Caco-2 (cell line): ENCODE measurements around the gene SMIM3. TPM values are rescaled to one million over a fixed set of nuclear protein-coding genes. Genes with fewer than 3 reads are reported as not detected.
"Not testable (repeated sequence)": the region's sequence is repeated elsewhere in the genome, so short reads cannot be mapped to it uniquely, and the experiment has no call there.

Experiments
- BruUV-seq: library from RNA; stranded (reverse); fragments of 400-500 nt; replicated peaks from 2 replicates; lab custom pipeline; 2021; lab: Mats Ljungman, UMichigan
- CTCF ChIA-PET: fragments of 300-600 bp; sonication (Branson Sonifier 250); formaldehyde crosslinking; loops from one replicate; lab custom pipeline; 2022; ENCODE audit warnings: antibody characterized with exemption; lab: Charles Lee
- POLR2A ChIA-PET: fragments of 300-600 bp; sonication (Branson Sonifier 250); formaldehyde crosslinking; loops from one replicate; lab custom pipeline; 2022; ENCODE audit warnings: antibody characterized with exemption; lab: Charles Lee
- DNase-seq, 2 experiments: peaks; one replicate each; pipeline versions ENCODE4 v3.0.0 to v3.0.0-alpha.2; 2020 to 2022
- H3K27me3 ChIP-seq: replicated peaks from 2 replicates; pipeline ENCODE4 v1.6.0; 2011; ENCODE audit warnings: low read length; ENCODE audit not compliant: control insufficient read depth, insufficient read depth
- H3K36me3 ChIP-seq: 2 replicates; pipeline ENCODE4 v1.5.1; 2011; ENCODE audit warnings: low read length; ENCODE audit not compliant: control insufficient read depth, insufficient read depth
- H3K4me1 ChIP-seq: fragments of 250-450 bp; sonication (Bioruptor Pico); 2 replicates; pipeline ENCODE4 v1.5.1; 2020; ENCODE audit warnings: mild to moderate bottlenecking
- H3K4me3 ChIP-seq: 2 replicates; pipeline ENCODE4 v1.5.1; 2011; ENCODE audit warnings: low read depth, mild to moderate bottlenecking, control low read depth, low read length
- H3K9me3 ChIP-seq: fragments of 250-450 bp; sonication (Bioruptor Pico); 2 replicates; pipeline ENCODE4 v1.5.1; 2020; ENCODE audit warnings: mild to moderate bottlenecking, moderate library complexity
- H3K27ac Mint-ChIP-seq: one replicate; pipeline ENCODE4 v1.8.0; 2022; ENCODE audit warnings: mixed read lengths; ENCODE audit not compliant: unreplicated experiment
- H3K27me3 Mint-ChIP-seq: one replicate; pipeline ENCODE4 v1.8.0; 2022; ENCODE audit warnings: mixed read lengths; ENCODE audit not compliant: insufficient read depth, unreplicated experiment
- H3K36me3 Mint-ChIP-seq: one replicate; pipeline ENCODE4 v1.8.0; 2022; ENCODE audit warnings: mild to moderate bottlenecking, mixed read lengths; ENCODE audit not compliant: insufficient read depth, unreplicated experiment
- H3K4me1 Mint-ChIP-seq: one replicate; pipeline ENCODE4 v1.8.0; 2022; ENCODE audit warnings: low read depth, mixed read lengths; ENCODE audit not compliant: unreplicated experiment
- H3K4me3 Mint-ChIP-seq: one replicate; pipeline ENCODE4 v1.8.0; 2022; ENCODE audit warnings: mild to moderate bottlenecking, moderate library complexity, mixed read lengths; ENCODE audit not compliant: unreplicated experiment
- H3K9me3 Mint-ChIP-seq: one replicate; pipeline ENCODE4 v1.8.0; 2022; ENCODE audit warnings: mixed read lengths; ENCODE audit not compliant: unreplicated experiment
- CTCF ChIP-seq, 2 experiments: fragments of 200-600 bp in 1 of 2; IDR thresholded peaks; 1 replicate in 1 of 2; 2 replicates in 1 of 2; pipeline versions ENCODE4 v1.5.1 to v1.8.0; 2011 to 2022; ENCODE audit warnings: antibody characterized with exemption in 1 of 2, control low read depth in 1 of 2, inconsistent platforms in 1 of 2, low read depth in 1 of 2, low read length in 1 of 2, mild to moderate bottlenecking in 1 of 2, moderate library complexity in 1 of 2; ENCODE audit not compliant: insufficient read depth in 1 of 2, severe bottlenecking in 1 of 2, unreplicated experiment in 1 of 2
- intact Hi-C: fragments of 100-400 bp; cut with micrococcal nuclease; formaldehyde crosslinking; loops from one replicate; pipeline ENCODE4 v1.10.0; 2022; ENCODE audit not compliant: unreplicated experiment
- total RNA-seq: library from RNA; stranded (reverse); gene quantifications from 2 replicates; pipeline ENCODE4 v1.2.3, GENCODE V29; 2022

SMIM3 gene
- total RNA-seq, 1 experiment from 2014 or later, result 19.4 TPM

- no peaks in the 10 kb centered on the region for H3K4me1 ChIP-seq
- Mint-ChIP-seq H3K27ac (no peak overlapping the region), H3K27me3 (no peaks in the 10 kb centered on the region), H3K9me3 (peaks cover 49% of the 10 kb centered on the region), H3K4me3 (no peak overlapping the region), H3K4me1 (no peaks in the 10 kb centered on the region), H3K36me3 (no peaks in the 10 kb centered on the region)
- no peaks in the 10 kb centered on the region for H3K36me3 ChIP-seq
- intact Hi-C loops, result no loop called here
- POLR2A ChIA-PET, result no interaction called here
- H3K9me3 ChIP-seq, result peaks cover 11% of the 10 kb centered on the region
- CTCF ChIA-PET, result no interaction called here
- no peaks in the 10 kb centered on the region for H3K27me3 ChIP-seq
- no TSS peak for BruUV-seq
- DNase-seq, result no peak
- TF ChIP-seq CTCF (IDR thresholded peaks at IDR 0.05; ENCODE audit: insufficient read depth in 1 of 2, low read depth in 1 of 2, low read length in 1 of 2, severe bottlenecking in 1 of 2, unreplicated experiment in 1 of 2), result no peak
- H3K4me3 ChIP-seq, result no peak overlapping the region
Measured at GRCh38 chr5:150816946-150817345, 38.4 kb downstream of the SMIM3 start.

GRCh38 chr5:150829744-150830143 lies 51.2 kb downstream of the SMIM3 start:
- H3K9me3 ChIP-seq, result peaks cover 34% of the 10 kb centered on the region
- no TSS peak for BruUV-seq
- H3K4me3 ChIP-seq, result no peak overlapping the region
- H3K36me3 ChIP-seq, result no peaks in the 10 kb centered on the region
- Mint-ChIP-seq H3K4me3 (no peak overlapping the region), H3K27me3 (no peaks in the 10 kb centered on the region), H3K9me3 (peaks cover 35% of the 10 kb centered on the region), H3K27ac (no peak overlapping the region), H3K36me3 (no peaks in the 10 kb centered on the region), H3K4me1 (no peaks in the 10 kb centered on the region)
- no peaks in the 10 kb centered on the region for H3K27me3 ChIP-seq
- TF ChIP-seq CTCF (IDR thresholded peaks at IDR 0.05; ENCODE audit: insufficient read depth in 1 of 2, low read depth in 1 of 2, low read length in 1 of 2, severe bottlenecking in 1 of 2, unreplicated experiment in 1 of 2), result no peak
- intact Hi-C loops, result no loop called here
- ChIA-PET CTCF (no interaction called here), POLR2A (no interaction called here)
- DNase-seq, result no peak
- H3K4me1 ChIP-seq, result no peaks in the 10 kb centered on the region

- CTCF ChIA-PET, POLR2A ChIA-PET, H3K4me1 ChIP-seq, H3K27me3 ChIP-seq, DNase-seq, intact Hi-C loops, H3K4me3 Mint-ChIP-seq, H3K27me3 Mint-ChIP-seq, H3K4me1 Mint-ChIP-seq, H3K36me3 Mint-ChIP-seq, BruUV-seq, H3K27ac Mint-ChIP-seq, H3K4me3 ChIP-seq, H3K36me3 ChIP-seq: not testable (repeated sequence)
- peaks cover 32% of the 10 kb centered on the region for H3K9me3 ChIP-seq
- H3K9me3 Mint-ChIP-seq, result peaks cover 50% of the 10 kb centered on the region
Measured at GRCh38 chr5:150831821-150832220, 53.3 kb downstream of the SMIM3 start.

GRCh38 chr5:150836064-150836463 lies 57.5 kb downstream of the SMIM3 start:
- Histone ChIP-seq H3K4me1 (no peaks in the 10 kb centered on the region), H3K9me3 (peaks cover 18% of the 10 kb centered on the region), H3K36me3 (no peaks in the 10 kb centered on the region), H3K27me3 (no peaks in the 10 kb centered on the region; the same call in 1 of the 2 replicates), H3K4me3 (no peak overlapping the region)
- Mint-ChIP-seq H3K4me1 (no peaks in the 10 kb centered on the region), H3K9me3 (peaks cover 44% of the 10 kb centered on the region), H3K27me3 (no peaks in the 10 kb centered on the region), H3K27ac (no peak overlapping the region), H3K4me3 (no peak overlapping the region), H3K36me3 (no peaks in the 10 kb centered on the region)
- TF ChIP-seq CTCF (IDR thresholded peaks at IDR 0.05; ENCODE audit: insufficient read depth in 1 of 2, low read depth in 1 of 2, low read length in 1 of 2, severe bottlenecking in 1 of 2, unreplicated experiment in 1 of 2), result no peak
- no peak for DNase-seq
- ChIA-PET CTCF (no interaction called here), POLR2A (no interaction called here)
- BruUV-seq, result no TSS peak
- intact Hi-C loops, result no loop called here
